ENCODE measurements around the gene RPRD1B.

The RPRD1B gene

GRCh38 chr20:37994512-37994911, 39.0 kb upstream of the RPRD1B start:
- DNase-seq (ENCODE audit: low read depth), result peak; percentile 92
- H3K4me3 ChIP-seq (ENCODE audit: low read depth, low read length), result no peak overlapping the region
- no peak for TF ChIP-seq CTCF (conservative IDR thresholded peaks at IDR 0.05; ENCODE audit: low read depth, low read length)

- no peak overlapping the region for H3K4me3 ChIP-seq (ENCODE audit: low read depth, low read length)
- no peak for TF ChIP-seq CTCF (conservative IDR thresholded peaks at IDR 0.05; ENCODE audit: low read depth, low read length)
- DNase-seq (ENCODE audit: low read depth), result no peak
Observed at GRCh38 chr20:37995856-37996605, 37.5 kb upstream of the RPRD1B start.

GRCh38 chr20:37997516-37997915, 36.0 kb upstream of the RPRD1B start:
- H3K4me3 ChIP-seq (ENCODE audit: low read depth, low read length), result no peak overlapping the region
- no peak for TF ChIP-seq CTCF (conservative IDR thresholded peaks at IDR 0.05; ENCODE audit: low read depth, low read length)
- no peak for DNase-seq (ENCODE audit: low read depth)

- no peak for DNase-seq (ENCODE audit: low read depth)
- H3K4me3 ChIP-seq (ENCODE audit: low read depth, low read length), result no peak overlapping the region
- TF ChIP-seq CTCF (conservative IDR thresholded peaks at IDR 0.05; ENCODE audit: low read depth, low read length), result no peak
Observed at GRCh38 chr20:37999526-38000263, 33.9 kb upstream of the RPRD1B start.

GRCh38 chr20:38000293-38000692, 33.3 kb upstream of the RPRD1B start:
- no peak for TF ChIP-seq CTCF (conservative IDR thresholded peaks at IDR 0.05; ENCODE audit: low read depth, low read length)
- no peak for DNase-seq (ENCODE audit: low read depth)
- H3K4me3 ChIP-seq (ENCODE audit: low read depth, low read length), result no peak overlapping the region

GRCh38 chr20:38001173-38001875, 32.2 kb upstream of the RPRD1B start:
- no peak for TF ChIP-seq CTCF (conservative IDR thresholded peaks at IDR 0.05; ENCODE audit: low read depth, low read length)
- peak; percentile 77 for DNase-seq (ENCODE audit: low read depth)
- no peak overlapping the region for H3K4me3 ChIP-seq (ENCODE audit: low read depth, low read length)

Measured in choroid plexus epithelial cell (primary cell).